Effector CD8-positive, alpha-beta T cell (primary cell): ENCODE results near the gene TMEM94.
A peak's percentile ranks its signal among the peaks of the same experiment; 100 is the strongest.
"Not testable (repeated sequence)": the region's sequence is repeated elsewhere in the genome, so short reads cannot be mapped to it uniquely, and the experiment has no call there.

Source experiments
- DNase-seq: peaks from one replicate; lab custom pipeline; 2025; lab: John Stamatoyannopoulos, UW

TMEM94 gene

DNA sequence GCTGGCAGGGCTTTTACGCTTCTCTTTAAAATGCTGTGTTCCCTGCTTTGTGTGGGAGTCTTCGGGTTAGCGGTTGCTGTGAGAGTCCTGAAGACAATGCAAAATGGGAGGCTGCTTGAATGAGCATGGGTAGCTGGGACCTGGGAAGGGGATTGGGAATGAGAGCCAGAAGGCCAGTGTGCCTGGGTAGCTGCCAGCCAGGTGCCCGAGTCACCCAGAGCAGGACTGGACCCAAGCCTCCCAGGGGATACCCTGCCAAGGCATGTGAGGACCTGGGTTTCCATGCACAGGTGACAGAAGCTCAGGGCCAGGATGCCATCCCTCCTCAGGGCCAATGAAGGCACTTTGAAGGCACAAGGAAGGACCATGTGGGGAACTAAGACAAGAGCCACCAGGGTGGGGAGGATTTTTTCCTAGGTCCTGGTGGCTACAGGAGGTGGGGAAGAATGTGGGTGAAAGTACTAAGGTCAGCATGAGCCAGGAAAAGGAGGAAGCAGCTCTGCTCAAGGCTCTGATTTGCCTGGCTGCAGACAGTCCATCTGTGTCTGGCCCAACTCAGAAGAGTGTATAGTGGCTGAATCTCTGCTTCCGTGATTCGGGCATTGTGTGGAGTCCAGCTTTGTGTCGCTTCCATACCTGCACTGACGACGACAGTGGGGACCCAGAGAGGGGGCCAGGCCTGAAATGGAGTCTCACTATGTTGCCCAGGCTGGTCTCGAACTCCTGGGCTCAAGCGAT lies 20.5 kb downstream of the TMEM94 start:
- no peak for DNase-seq

DNA sequence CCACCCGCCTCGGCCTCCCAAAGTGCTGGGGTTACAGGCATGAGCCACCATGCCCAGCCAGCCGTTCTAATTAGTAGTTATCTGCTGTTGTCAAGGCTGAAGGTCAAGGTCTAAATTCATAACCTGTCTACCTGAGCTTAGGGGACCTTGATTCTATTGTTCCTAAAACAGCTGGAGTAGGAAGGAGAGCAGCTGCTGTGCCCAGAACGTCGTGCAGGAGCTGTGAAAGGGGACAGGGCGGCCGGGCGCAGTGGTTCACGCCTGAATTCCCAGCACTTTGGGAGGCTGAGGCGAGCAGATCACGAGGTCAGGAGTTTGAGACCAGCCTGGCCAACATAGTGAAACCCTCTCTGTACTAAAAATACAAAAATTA lies 21.0 kb downstream of the TMEM94 start:
- DNase-seq, result not testable (repeated sequence)

DNA sequence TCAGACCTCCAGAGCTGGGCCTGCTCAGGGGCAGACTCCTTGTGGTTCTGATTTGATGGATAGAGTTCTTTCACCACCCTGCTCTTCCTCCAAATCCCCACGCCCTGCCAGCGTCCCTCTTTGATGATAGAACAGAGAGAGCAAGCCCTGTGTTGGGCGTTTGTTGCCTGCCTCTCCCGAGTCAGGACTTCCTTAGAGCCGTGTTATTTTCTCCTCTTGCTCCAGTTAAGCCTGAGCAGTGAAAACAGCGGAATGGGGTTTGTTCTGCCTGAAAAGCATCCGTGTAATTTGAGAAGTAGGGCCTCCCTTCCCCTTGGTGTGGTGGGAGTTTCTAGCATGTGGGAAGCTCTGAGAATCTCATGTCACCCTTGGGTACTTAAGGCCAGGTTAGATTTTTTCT lies 22.1 kb downstream of the TMEM94 start:
- no peak for DNase-seq

DNA sequence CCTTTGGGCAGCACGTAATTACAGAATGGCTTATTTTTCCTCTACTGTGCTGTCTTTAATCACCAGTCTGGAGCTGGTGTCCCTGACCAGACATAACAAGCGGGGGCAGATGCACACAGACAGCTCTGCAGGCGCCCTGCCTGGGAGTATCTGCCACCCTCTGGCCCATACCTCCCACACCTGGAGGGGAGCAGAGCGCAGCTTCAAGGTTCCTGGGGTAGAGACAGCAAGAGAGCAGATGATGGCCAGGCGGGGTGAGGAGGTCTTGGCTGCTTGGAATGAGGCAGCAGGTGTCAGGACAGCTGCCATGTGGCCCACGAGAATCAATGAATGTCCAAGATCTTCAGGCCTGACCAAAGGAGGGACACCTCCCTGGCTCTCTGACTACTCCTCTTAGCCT lies 23.8 kb downstream of the TMEM94 start:
- no peak for DNase-seq

DNA sequence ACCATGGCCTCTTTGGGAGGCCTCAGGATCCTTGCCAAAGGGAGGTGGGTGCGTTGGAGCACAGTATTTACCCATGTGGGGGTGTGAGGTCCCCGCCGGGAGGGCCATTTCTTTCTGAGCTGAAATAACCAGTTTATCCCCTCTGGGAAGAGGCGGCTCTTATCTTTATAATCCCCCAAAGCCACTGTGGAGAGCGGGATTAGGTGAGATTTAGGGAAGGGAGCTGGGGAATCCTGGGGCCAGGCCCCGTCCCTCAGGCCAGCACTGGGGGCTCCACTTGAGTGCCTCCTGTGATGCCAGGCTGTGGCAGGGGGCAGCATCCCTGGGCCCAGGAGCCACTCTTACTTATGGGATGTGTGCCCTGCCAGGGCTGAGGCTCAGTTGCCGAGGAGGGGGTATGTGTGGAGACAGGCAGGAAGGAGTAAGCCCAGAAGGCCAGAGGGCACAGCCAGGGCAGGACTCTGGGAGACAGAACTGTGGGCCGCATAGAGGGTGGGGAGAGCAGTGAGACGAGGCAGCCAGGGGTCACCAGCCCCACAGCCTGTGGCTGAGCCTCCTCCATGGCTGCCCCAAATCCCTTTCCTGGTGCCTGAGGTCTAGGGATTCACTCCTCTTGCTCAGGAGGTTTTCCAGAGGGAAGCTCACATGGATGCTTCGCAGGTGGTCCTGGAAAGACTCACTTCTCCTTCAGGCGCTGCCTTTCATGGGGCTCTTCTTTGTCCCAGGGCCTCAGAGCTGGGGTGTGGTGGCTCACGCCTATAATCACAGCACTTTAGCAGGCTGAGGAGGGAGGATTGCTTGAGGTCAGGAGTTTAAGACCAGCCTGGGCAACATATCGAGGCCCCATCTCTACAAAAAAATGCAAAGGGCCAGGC lies 25.0 kb downstream of the TMEM94 start:
- DNase-seq, result no peak

DNA sequence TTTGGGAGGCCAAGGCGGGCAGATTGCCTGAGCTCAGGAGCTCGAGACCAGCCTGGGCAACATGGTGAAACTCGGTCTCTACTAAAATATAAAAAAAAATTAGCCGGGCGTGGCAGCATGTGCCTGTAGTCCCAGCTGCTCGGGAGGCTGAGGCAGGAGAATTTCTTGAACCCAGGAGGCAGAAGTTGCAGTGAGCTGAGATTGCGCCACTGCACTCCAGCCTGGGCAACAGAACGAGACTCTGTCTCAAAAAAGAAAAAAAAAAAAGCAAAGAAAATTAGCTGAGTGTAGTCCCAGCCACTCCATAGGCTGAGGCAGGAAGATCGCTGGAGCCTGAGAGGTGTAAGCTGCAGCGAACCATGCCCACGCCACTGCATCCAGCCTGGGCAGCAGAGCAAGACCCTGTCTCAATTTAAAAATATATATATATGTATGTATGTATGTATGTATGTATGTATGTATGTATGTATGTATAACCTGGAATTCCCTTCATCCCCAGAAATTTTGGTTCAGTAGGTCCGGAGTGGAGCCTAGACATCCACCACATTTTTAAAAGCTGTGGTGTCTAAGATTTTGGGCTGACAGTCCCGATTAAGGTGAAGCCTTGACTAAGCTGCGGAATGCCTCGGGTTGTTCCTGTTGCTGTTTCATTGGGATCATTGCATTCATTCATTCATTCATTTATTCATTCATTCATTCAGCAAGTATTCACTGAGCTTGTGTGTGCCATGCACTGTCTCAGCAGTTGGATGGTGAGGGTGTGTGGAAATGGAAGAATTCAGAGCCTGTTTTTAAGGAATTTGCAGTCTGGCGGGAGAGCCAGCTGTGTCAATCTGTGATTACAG lies 25.9 kb downstream of the TMEM94 start:
- DNase-seq, result no peak

DNA sequence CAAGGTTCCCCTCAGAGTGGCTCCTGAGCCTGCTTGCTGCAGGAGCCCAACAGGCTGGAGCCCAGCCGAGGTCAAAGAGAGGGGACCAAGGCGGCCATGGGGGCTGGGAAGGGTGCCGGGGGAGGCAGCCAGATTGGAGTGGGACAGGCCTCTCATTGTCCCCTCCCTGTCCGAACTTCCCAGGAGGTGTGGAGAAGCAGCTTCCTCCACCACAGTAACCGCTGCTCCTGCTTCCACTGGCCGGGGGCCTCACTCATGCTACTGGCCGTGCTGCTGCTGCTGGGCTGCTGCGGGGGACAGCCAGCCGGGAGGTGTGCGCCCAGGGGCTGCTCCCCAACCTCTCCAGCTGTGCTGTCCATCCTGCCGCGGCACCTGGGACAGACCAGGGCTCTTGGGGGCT lies 29.3 kb downstream of the TMEM94 start:
- DNase-seq, result no peak

DNA sequence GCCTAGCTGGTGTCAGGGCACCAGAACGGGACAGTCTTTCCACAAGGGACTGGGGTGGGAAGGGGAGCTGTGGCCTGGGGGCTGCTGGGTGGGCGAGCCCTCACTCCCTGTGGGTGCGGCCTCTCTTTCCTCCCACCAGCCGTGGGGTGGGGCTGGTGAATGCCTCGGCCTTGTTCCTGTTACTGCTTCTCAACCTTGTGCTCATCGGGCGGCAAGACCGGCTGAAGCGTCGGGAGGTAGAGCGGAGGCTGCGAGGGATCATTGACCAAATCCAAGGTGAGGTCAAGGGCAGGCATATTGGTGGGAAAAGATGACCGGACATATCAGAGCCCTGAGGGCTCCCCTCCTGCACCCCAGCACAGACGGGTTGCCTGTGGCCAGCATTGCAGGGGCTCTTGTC lies 29.7 kb downstream of the TMEM94 start:
- DNase-seq, result no peak

DNA sequence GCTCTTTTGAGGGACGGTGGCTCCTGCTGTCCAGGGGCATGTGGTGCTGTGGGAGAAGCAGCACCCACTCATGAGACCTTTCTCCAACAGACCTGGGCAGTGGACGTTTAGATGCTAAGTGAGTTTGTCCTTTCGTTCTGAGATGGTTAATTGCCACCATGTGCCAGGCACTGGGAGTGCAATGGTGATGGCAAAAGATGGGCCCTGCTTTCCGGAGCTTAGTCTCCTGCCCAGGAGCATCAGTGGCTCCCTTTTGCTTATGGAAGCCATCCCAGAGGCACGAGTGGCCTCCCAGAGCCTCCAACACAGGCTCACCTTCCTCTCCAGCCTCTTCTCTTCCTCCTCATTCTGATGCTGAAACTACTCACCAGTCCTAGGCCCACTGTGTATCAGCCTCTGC lies 30.5 kb downstream of the TMEM94 start:
- DNase-seq, result no peak

DNA sequence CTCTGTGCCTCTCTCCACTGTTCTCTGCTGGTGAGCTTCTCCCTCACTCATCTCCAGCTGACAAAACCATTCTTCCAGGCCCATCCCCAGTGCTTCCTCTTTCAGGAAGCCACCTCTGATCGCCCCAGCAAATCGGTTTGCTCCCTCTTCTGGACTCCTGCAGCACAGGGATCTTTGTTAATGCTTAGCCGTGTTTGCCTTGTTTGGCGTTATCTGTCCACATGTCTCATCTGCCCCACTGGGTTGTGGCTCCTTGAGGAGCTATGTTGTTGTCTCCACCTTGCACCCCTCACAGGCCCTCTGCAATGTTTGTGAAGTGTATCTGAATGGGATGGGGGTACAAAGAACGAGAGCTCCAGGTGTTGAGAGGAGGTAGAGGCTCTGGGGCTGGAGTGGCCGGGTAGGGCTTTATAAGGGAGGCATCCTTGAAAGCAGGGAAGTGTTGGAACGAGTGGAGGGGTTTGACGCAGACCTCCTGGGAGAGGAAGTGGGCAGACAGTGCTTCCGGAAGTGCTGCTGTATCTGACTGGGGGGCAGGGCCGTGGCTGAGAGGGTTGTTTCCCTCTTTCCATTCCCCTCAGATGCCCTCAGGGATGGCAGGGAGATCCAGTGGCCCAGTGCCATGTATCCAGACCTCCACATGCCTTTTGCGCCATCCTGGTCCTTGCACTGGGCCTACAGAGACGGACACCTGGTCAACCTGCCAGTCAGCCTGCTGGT lies 31.1 kb downstream of the TMEM94 start:
- DNase-seq, result peak; percentile 7

DNA sequence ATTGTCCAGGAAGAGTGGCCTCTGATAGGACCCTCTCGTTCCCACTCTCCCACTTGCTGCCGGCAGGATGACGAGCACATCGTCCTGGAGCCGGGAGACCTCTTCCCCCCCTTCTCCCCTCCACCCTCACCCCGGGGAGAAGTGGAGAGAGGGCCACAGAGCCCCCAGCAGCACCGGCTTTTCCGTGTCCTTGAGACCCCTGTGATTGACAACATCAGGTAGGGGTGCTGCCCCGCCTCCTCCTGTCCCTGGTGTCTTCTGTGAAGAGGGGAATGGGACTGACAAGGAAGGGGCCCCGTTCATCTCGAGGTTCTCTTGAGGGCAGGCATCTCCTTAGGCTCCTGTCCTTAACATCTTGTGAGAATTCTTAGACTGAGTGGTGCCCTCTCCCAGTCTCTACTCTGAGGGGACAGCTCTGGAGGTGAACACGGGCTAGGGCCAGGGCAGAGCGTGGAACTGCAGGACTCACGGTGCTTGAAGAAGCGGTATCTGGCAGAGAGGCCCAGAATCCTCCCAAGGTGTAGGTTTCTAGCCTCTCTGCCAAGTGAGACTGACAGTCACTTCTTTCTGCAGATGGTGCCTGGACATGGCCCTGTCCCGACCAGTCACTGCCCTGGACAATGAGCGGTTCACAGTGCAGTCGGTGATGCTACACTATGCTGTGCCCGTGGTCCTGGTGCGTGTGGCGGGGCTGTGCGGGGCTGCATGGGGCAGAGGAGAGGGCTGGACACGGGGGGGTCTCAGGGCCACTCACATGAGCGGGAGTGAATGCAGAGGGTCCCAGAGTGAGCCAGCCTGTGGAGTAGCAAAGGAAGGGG lies 32.5 kb downstream of the TMEM94 start:
- no peak for DNase-seq

DNA sequence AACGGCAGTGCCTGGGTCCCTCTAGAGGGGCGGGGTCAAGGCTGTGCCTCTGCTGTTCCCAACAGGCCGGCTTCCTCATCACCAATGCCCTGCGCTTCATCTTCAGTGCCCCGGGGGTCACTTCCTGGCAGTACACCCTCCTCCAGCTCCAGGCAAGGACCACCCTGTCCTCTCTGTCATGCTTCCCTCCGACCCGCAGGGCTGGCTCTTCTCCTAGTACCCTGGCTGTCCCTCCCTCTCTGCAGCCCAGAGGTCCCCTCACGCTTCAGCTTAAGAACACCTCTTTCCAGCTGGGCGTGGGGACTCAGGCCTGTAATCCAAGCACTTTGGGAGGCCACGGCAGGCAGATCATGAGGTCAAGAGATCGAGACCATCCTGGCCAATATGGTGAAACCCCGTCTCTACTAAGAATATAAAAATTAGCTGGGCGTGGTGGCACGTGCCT lies 33.1 kb downstream of the TMEM94 start:
- no peak for DNase-seq

DNA sequence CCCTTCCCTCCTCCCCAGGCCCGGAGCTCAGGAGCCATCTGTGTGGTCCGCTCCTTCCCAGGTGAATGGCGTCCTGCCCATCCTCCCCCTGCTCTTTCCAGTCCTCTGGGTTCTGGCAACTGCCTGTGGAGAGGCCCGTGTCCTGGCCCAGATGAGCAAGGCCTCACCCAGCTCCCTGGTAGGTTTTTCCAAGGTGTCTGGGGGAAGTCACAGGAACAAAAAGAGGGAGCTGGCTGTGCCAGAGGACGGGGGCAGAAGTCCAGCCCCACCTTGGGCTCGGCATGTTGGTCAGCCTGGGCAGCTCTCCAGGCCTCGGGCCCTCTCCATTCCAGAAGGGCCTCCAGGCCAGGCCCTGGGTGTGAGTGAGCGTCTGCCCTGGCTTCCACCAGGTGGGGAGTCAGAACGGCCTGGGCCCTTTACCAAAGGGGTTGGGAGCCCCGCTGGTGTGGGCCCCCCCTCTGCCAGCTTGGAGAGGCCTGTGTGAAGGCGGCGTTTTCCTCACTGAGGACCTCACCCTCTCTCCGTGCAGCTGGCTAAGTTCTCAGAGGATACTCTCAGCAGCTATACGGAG lies 33.8 kb downstream of the TMEM94 start:
- DNase-seq, result no peak

DNA sequence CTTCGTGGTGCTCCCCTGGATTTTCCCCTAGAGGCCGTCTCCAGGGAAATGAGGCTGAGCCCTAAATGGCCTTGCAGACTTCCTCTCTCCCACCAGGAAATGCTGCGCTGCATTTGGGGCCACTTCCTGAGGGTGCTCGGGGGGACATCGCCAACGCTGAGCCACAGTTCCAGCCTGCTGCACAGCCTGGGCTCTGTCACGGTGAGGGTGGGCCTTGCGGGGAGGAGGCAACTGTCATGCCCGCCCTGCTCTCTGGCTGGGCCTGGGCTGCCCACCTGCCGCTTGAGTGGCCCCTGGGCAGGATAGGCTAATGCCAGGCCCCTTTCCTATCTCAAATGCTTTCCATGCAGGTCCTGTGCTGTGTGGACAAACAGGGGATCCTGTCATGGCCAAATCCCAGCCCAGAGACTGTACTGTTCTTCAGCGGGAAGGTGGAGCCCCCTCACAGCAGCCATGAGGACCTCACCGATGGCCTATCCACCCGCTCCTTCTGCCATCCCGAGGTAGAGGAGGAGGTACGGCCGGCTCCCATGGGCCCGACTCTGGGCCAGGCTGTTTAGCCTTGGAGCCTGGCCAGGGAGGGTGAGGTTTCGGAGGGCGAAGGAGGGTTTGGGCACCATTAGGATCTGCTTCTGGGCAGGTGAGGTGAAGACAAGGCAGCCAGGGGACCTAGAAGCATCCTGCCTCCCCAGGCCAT lies 34.7 kb downstream of the TMEM94 start:
- no peak for DNase-seq

DNA sequence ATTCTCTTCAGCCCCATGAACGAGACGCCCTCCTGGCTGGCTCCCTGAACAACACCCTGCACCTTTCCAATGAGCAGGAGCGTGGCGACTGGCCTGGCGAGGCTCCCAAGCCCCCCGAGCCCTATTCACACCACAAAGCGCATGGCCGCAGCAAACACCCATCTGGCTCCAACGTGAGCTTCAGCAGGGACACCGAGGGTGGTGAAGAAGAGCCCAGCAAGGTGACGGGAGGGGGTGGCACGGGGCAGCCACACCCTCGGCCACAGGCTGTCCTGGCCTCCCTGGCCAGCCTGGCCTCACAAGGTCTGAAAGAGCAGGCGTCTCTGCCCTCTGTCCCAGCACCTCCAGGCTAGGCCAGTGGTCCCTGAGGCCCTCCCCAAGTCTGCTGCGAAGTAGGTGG lies 35.2 kb downstream of the TMEM94 start:
- DNase-seq, result no peak

DNA sequence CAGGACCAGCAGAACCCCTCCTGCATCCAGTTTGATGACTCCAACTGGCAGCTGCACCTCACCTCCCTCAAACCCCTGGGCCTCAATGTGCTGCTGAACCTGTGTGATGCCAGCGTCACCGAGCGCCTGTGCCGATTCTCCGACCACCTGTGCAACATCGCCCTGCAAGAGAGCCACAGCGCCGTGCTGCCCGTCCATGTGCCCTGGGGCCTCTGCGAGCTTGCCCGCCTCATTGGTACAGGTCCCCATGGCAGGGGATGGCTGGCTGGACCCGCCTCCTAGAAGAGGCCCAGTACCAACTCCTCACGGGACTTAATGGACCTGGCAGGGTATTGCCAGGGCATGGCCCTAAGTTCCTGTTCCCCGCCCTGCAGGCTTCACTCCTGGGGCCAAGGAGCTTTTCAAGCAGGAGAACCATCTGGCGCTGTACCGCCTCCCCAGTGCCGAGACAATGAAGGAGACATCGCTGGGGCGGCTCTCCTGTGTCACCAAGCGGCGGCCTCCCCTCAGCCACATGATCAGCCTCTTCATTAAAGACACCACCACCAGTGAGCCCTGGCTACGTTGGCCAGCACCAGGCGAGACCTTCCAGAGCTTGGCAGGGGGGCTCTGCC lies 36.2 kb downstream of the TMEM94 start:
- no peak for DNase-seq

DNA sequence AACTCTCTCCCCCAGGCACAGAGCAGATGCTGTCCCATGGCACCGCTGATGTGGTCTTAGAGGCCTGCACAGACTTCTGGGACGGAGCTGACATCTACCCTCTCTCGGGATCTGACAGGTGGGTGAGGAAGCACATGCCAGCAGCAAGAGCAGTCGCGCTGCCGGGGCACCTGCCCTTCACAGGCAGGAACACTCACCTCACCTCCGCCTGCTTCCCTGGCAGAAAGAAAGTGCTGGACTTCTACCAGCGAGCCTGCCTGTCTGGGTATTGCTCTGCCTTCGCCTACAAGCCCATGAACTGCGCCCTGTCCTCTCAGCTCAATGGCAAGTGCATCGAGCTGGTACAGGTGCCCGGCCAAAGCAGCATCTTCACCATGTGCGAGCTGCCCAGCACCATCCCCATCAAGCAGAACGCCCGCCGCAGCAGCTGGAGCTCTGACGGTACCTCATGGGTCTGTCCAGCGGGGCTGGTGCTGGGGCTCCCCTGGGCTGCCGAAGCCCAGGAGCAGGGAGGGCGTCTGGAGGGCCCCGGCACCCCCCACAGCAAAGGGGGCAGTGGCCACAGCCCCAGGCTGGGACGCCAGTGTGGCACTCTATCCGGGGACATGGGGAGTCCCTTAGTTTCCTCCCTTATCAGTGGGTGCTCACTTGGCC lies 37.2 kb downstream of the TMEM94 start:
- DNase-seq, result no peak

DNA sequence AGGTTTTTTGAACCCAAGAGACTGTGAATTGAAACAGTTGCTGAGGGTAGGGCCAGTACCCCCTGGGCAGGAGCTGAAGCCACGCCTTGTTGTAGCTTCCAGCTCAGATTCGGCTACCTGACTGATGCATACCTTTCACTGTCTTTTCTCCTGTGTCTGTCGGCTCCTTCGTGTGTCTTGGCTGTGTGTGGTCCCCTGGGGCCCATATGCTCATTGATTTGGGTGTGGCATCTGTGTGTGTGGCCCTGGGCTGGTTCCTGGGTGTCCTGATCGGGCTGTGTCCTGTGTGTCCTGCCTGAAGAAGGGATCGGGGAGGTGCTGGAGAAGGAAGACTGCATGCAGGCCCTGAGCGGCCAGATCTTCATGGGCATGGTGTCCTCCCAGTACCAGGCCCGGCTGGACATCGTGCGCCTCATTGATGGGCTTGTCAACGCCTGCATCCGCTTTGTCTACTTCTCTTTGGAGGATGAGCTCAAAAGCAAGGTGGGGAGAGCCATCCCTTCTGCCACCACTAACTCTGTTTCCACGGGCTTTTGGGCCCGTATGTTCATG lies 38.0 kb downstream of the TMEM94 start:
- no peak for DNase-seq

DNA sequence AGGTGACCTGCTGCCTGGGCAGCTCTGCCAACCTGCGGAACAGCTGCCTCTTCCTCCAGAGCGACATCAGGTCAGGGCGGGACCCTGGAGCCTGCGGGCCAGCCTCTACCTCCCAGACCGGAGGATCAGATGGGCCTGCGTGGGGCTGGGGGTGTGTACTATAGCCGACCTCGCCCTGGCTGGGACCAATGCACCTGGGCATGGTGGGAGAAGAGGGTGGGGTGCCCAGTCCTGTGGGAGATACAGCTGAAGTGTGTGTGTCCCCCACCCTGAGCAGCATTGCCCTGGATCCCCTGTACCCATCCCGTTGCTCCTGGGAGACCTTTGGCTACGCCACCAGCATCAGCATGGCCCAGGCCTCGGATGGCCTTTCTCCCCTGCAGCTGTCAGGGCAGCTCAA lies 39.6 kb downstream of the TMEM94 start:
- no peak for DNase-seq
